Stimulated activated naive CD4-positive, alpha-beta T cell (primary cell): ENCODE data around the gene ADAMTS12.
"Not testable (repeated sequence)": the region's sequence is repeated elsewhere in the genome, so short reads cannot be mapped to it uniquely, and the experiment has no call there.

Experiments used
- DNase-seq, 6 experiments: peaks; one replicate each; lab custom pipeline; 2025; lab: John Stamatoyannopoulos, UW

ADAMTS12 gene

GRCh38 chr5:33530183-33531036, 361.4 kb downstream of the ADAMTS12 start:
- DNase-seq: no peak

GRCh38 chr5:33527696-33528095, 364.1 kb downstream of the ADAMTS12 start:
- no peak for DNase-seq

- no peak for DNase-seq
Measured at GRCh38 chr5:33526755-33527154, 365.0 kb downstream of the ADAMTS12 start.

- DNase-seq: no peak
Measured at GRCh38 chr5:33524476-33524875, 367.3 kb downstream of the ADAMTS12 start.

GRCh38 chr5:33523208-33523771, 368.5 kb downstream of the ADAMTS12 start:
- DNase-seq: no peak

- DNase-seq: no peak
Measured at GRCh38 chr5:33516421-33516820, 375.4 kb downstream of the ADAMTS12 start.

- not testable (repeated sequence) for DNase-seq
Measured at GRCh38 chr5:33515366-33515765, 376.4 kb downstream of the ADAMTS12 start.

- DNase-seq: no peak
Measured at GRCh38 chr5:33513462-33514185, 378.2 kb downstream of the ADAMTS12 start.

GRCh38 chr5:33509036-33509435, 382.8 kb downstream of the ADAMTS12 start:
- DNase-seq: no peak

- no peak for DNase-seq
Measured at GRCh38 chr5:33507426-33507825, 384.4 kb downstream of the ADAMTS12 start.

- no peak for DNase-seq
Measured at GRCh38 chr5:33504570-33504969, 387.2 kb downstream of the ADAMTS12 start.

- DNase-seq: no peak
Measured at GRCh38 chr5:33501899-33502298, 389.9 kb downstream of the ADAMTS12 start.

GRCh38 chr5:33501260-33501659, 390.5 kb downstream of the ADAMTS12 start:
- no peak for DNase-seq

GRCh38 chr5:33494466-33494865, 397.3 kb downstream of the ADAMTS12 start:
- no peak for DNase-seq

- DNase-seq: no peak
Measured at GRCh38 chr5:33491941-33492340, 399.8 kb downstream of the ADAMTS12 start.

- DNase-seq: no peak
Measured at GRCh38 chr5:33490071-33490665, 401.6 kb downstream of the ADAMTS12 start.

GRCh38 chr5:33489481-33490067, 402.2 kb downstream of the ADAMTS12 start:
- DNase-seq: no peak

- no peak for DNase-seq
Measured at GRCh38 chr5:33488558-33489355, 403.0 kb downstream of the ADAMTS12 start.

GRCh38 chr5:33487236-33487635, 404.6 kb downstream of the ADAMTS12 start:
- DNase-seq: no peak

- no peak for DNase-seq
Measured at GRCh38 chr5:33482335-33482734, 409.5 kb downstream of the ADAMTS12 start.

- no peak for DNase-seq
Measured at GRCh38 chr5:33480876-33481275, 410.9 kb downstream of the ADAMTS12 start.
